HG03432 (cell line): ENCODE measurements around the gene DAZ2.
"Not testable (repeated sequence)": the region's sequence is repeated elsewhere in the genome, so short reads cannot be mapped to it uniquely, and the experiment has no call there.

ENCODE experiments used
- ATAC-seq: cut with Tn5 transposase; IDR thresholded peaks from one replicate; pipeline ENCODE4 v1.9.1; 2021; ENCODE audit warnings: mild to moderate bottlenecking, moderate library complexity; ENCODE audit not compliant: unreplicated experiment

Gene DAZ2

GRCh38 chrY:23219233-23219632 is at the start of gene DAZ2:
TSS of gene DAZ2 (plus strand) at chrY:23219533. CDS start at chrY:23219741, 208 bp downstream.
- ATAC-seq, result not testable (repeated sequence)

- not testable (repeated sequence) for ATAC-seq
These were observed 20.4 kb upstream of the DAZ2 start, which contains the start of gene DAZ1 for GRCh38 chrY:23198908-23199307. TSS of gene DAZ1 (minus strand) at chrY:23199008. CDS start at chrY:23198800, 208 bp downstream.

DNA sequence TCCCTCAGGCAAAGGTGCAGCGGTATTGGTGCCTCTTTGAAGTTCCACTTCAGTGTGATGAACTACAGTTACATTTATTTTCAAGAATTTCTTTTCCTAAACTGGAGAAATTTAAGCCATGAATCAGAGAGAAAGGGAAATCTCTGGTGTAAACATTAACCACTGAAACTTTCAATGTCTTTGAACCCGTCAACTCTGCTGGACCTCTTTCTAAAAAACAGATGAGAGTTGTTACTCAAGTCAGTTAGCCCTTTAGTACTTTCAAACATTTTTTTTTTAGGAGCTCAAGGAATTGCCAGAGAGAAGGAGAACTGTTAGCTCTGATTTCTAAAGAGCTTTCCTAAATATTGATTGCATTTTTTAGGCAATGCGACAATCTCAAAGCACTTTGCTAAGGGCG is 11.9 kb upstream of the DAZ2 start:
- ATAC-seq, result not testable (repeated sequence)

- not testable (repeated sequence) for ATAC-seq
These were observed 9.4 kb upstream of the DAZ2 start for GRCh38 chrY:23209802-23210495.

GRCh38 chrY:23210681-23211080 is 8.7 kb upstream of the DAZ2 start:
- not testable (repeated sequence) for ATAC-seq
